Spleen (tissue), 7 donors: ENCODE results near the gene EPHB1.

Experiments
- POLR2AphosphoS5 ChIP-seq, 3 donors: sonication (generic); formaldehyde crosslinking; IDR thresholded peaks; one replicate each; pipeline ENCODE4 v1.5.1; 2017; ENCODE audit warnings: antibody characterized with exemption in 3 of 3
- TF ChIP-seq, protein P1 (sequence below), 11 experiments: fragments of 200-600 bp in 7 of 11; fragments of 450-650 bp in 4 of 11; sonication (generic) in 4 of 11; IDR thresholded peaks in 8 of 11; conservative IDR thresholded peaks in 3 of 11; 1 replicate in 7 of 11; 2 replicates in 4 of 11; pipeline versions ENCODE4 v1.4.0 to v1.8.0; 2016 to 2021; ENCODE audit warnings: antibody characterized with exemption in 11 of 11, inconsistent platforms in 4 of 11, mild to moderate bottlenecking in 1 of 11
- donor health status: DM: no; HTN: no; CAD: no; lungs with moderate emphysema.
- donor health status: DM: no; HTN: no; CAD: no.
- donor health status: DM: no; HTN: no; CAD: no.

DNA sequence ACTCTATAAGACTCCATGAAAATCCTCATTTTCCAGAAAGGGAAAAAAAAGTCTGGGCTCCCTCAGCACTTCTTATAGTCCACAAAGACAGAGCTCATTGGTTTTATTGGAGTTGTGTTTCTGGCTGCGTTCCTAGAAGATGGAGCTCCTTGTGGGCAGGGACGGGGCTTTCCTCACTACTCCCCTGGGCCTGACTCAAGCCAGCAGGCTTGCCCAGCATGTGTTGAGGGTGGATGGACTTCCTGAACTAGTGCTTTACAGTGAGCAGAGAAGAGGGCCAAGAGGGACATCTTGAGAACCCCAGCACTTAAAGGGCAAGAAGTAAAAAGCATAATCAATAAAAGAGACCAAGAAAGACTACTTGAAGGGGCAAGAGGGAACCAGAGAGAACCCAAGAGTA, 43.2 kb upstream of the EPHB1 start:
- TF ChIP-seq, protein P1, sequence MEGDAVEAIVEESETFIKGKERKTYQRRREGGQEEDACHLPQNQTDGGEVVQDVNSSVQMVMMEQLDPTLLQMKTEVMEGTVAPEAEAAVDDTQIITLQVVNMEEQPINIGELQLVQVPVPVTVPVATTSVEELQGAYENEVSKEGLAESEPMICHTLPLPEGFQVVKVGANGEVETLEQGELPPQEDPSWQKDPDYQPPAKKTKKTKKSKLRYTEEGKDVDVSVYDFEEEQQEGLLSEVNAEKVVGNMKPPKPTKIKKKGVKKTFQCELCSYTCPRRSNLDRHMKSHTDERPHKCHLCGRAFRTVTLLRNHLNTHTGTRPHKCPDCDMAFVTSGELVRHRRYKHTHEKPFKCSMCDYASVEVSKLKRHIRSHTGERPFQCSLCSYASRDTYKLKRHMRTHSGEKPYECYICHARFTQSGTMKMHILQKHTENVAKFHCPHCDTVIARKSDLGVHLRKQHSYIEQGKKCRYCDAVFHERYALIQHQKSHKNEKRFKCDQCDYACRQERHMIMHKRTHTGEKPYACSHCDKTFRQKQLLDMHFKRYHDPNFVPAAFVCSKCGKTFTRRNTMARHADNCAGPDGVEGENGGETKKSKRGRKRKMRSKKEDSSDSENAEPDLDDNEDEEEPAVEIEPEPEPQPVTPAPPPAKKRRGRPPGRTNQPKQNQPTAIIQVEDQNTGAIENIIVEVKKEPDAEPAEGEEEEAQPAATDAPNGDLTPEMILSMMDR (IDR thresholded peaks at IDR 0.05 in 8 of 11, conservative IDR thresholded peaks at IDR 0.05 in 3 of 11), result no peak
- TF ChIP-seq POLR2AphosphoS5 (IDR thresholded peaks at IDR 0.05), result no peak
